KMS-11 (cell line): ENCODE measurements around the gene PARVB.

Experiments used
- H2AFZ ChIP-seq: fragments of 200-600 bp; sonication (generic); 2 replicates; pipeline ENCODE4 v1.6.1; 2016; ENCODE audit warnings: antibody characterized with exemption, mixed run types, low read depth
- H3K27ac ChIP-seq: fragments of 200-600 bp; sonication (generic); 2 replicates; pipeline ENCODE4 v1.6.1; 2016; ENCODE audit warnings: mild to moderate bottlenecking, mixed run types
- H3K27me3 ChIP-seq: fragments of 200-600 bp; sonication (generic); 2 replicates; pipeline ENCODE4 v1.6.1; 2017; ENCODE audit warnings: mild to moderate bottlenecking, low read depth, mixed run types, moderate library complexity; ENCODE audit not compliant: insufficient read depth
- H3K36me3 ChIP-seq: fragments of 200-600 bp; sonication (generic); 2 replicates; pipeline ENCODE4 v1.6.1; 2017; ENCODE audit warnings: mild to moderate bottlenecking, mixed run types; ENCODE audit not compliant: insufficient read depth
- H3K4me1 ChIP-seq: fragments of 200-600 bp; sonication (generic); 2 replicates; pipeline ENCODE4 v1.6.1; 2016; ENCODE audit warnings: mild to moderate bottlenecking, low read depth, mixed run types; ENCODE audit not compliant: poor library complexity, severe bottlenecking
- H3K4me2 ChIP-seq: fragments of 200-600 bp; sonication (generic); 2 replicates; pipeline ENCODE4 v1.7.0; 2016; ENCODE audit warnings: mild to moderate bottlenecking, mixed run types
- H3K4me3 ChIP-seq: fragments of 200-600 bp; sonication (generic); IDR thresholded peaks from 2 replicates; pipeline ENCODE4 v1.6.1; 2017; ENCODE audit warnings: low read depth, low read length, mixed read lengths; ENCODE audit not compliant: insufficient read depth
- H3K79me2 ChIP-seq: fragments of 200-600 bp; sonication (generic); 2 replicates; pipeline ENCODE4 v1.6.1; 2016; ENCODE audit warnings: low read depth, mixed run types; ENCODE audit not compliant: insufficient read depth
- H3K9ac ChIP-seq: fragments of 200-600 bp; sonication (generic); 2 replicates; pipeline ENCODE4 v1.6.1; 2016; ENCODE audit warnings: mild to moderate bottlenecking, mixed run types
- H4K20me1 ChIP-seq: fragments of 200-600 bp; sonication (generic); 2 replicates; pipeline ENCODE4 v1.6.1; 2016; ENCODE audit warnings: mild to moderate bottlenecking, mixed run types; ENCODE audit not compliant: insufficient read depth
- TF ChIP-seq, protein P1 (sequence below): fragments of 200-600 bp; sonication (generic); conservative IDR thresholded peaks from 2 replicates; pipeline ENCODE4 v1.6.1; 2017; ENCODE audit warnings: low read depth, mild to moderate bottlenecking, antibody characterized with exemption, low read length, moderate library complexity, mixed read lengths

The PARVB gene

DNA sequence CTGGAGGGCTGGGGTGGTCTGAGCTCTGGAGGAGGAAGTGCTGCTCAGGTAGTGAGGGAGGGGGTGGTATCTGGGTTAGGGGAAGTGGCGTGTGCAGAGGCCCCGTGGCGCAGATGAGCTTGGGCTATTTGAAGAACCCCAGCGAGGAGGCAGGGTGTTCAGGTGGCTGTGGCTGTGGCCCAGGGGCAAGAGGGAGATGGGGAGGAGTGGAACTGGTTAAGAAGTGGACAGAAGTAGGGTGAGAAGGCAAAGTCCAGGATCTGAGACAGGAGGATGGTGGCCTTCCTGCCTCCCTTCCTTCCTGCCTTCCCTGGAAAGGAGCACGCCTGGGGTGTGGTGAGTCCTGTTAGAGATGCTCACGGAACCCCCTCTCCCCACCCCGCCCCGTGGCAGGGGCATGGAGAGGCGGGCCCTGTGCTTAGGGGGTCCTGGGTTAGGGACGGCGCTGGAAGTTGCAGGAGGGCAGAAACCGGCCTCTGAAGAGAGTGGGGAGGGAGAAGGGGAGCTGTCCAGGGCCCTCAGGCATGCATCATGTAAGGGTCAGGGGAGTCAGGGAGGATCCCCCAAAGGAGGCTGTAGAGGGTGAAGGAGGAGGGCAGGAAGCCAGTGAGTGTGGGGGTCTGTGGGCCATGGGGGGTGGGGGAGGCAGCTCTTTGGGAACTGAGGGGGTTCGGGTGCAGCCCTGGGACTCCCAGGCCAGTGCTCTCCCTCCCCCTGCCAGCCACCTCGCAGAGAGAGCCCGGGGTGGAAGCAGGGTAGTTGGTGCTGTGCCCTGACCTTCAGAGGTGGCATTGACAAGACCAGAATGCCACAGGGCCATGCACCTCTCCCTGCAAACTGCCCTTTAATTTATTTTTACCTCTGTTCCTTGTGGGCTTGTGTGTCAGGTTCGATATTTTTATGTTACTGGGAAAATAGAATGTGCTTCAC is 92.9 kb downstream of the PARVB start:
- H4K20me1 ChIP-seq, result no peaks in the 10 kb centered on the region

DNA sequence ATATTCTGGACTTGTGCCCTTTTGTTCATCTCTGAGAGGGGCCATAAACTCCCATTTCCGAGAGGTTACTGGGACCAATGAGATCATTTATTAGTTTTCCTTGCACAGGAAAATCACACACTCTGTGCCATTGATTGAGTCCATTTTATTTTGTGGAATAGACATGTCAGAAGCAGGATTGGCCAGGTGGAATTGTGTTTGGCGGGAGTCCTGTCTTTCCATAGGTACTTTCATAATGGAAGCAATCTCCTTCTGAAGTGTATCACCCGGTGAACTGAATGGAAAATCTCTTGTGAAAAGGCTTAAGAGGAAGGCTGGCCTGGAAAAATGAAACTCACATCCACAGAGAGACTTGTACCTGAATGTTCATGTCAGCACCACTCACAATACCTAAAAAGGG is 93.6 kb downstream of the PARVB start:
- Histone ChIP-seq H3K4me1 (no peaks in the 10 kb centered on the region), H3K79me2 (no peaks in the 10 kb centered on the region), H3K27ac (no peak overlapping the region), H3K4me2 (no peak overlapping the region), H4K20me1 (no peaks in the 10 kb centered on the region), H3K27me3 (no peaks in the 10 kb centered on the region), H2AFZ (no peak overlapping the region), H3K36me3 (no peaks in the 10 kb centered on the region), H3K4me3 (no peak overlapping the region), H3K9ac (no peak overlapping the region)
- TF ChIP-seq, protein P1, sequence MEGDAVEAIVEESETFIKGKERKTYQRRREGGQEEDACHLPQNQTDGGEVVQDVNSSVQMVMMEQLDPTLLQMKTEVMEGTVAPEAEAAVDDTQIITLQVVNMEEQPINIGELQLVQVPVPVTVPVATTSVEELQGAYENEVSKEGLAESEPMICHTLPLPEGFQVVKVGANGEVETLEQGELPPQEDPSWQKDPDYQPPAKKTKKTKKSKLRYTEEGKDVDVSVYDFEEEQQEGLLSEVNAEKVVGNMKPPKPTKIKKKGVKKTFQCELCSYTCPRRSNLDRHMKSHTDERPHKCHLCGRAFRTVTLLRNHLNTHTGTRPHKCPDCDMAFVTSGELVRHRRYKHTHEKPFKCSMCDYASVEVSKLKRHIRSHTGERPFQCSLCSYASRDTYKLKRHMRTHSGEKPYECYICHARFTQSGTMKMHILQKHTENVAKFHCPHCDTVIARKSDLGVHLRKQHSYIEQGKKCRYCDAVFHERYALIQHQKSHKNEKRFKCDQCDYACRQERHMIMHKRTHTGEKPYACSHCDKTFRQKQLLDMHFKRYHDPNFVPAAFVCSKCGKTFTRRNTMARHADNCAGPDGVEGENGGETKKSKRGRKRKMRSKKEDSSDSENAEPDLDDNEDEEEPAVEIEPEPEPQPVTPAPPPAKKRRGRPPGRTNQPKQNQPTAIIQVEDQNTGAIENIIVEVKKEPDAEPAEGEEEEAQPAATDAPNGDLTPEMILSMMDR, result no peak

More for the DNA sequence above, 92.9 kb downstream of the PARVB start:
- no peaks in the 10 kb centered on the region for H3K4me1 ChIP-seq
- H3K27ac ChIP-seq, result no peak overlapping the region
- H3K79me2 ChIP-seq, result no peaks in the 10 kb centered on the region
- no peak overlapping the region for H3K4me3 ChIP-seq
- no peaks in the 10 kb centered on the region for H3K36me3 ChIP-seq
- H3K27me3 ChIP-seq, result no peaks in the 10 kb centered on the region
- H3K4me2 ChIP-seq, result no peak overlapping the region
- H2AFZ ChIP-seq, result no peak overlapping the region
- TF ChIP-seq, protein P1, result no peak
- no peak overlapping the region for H3K9ac ChIP-seq

DNA sequence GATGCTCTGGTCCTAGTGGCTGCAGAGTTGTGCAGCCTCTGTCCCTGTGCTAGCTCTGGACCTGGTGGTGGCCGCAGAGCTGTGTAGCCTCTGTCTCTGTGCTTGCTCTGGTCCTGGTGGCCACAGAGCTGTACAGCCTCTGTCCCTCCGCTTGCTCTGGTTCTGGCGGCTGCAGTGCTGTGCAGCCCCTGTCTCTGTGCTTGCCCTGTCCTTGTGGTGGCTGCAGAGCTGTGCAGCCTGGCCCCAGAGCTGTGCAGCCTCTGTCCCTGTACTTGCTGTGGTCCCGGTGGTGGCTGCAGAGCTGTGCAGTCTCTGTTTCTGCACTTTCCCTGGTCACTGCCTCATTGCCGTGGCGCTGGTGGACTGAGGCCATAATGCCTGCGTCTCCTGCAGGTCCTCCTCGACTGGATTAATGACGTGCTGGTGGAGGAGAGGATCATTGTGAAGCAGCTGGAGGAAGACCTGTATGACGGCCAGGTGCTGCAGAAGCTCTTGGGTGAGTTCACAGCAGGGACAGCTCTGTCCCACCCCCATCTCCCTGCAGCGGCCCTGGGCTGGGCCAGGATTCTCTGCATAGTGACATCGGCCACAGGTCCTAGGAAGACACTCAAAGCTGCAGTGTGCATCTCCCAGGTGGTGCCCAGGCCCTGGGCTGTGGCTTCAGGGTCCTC is 94.7 kb downstream of the PARVB start:
- no peaks in the 10 kb centered on the region for H3K27me3 ChIP-seq
- no peaks in the 10 kb centered on the region for H4K20me1 ChIP-seq
- H3K4me3 ChIP-seq, result no peak overlapping the region
- no peak overlapping the region for H2AFZ ChIP-seq
- no peaks in the 10 kb centered on the region for H3K4me1 ChIP-seq
- TF ChIP-seq, protein P1, result no peak
- H3K9ac ChIP-seq, result no peak overlapping the region
- no peaks in the 10 kb centered on the region for H3K79me2 ChIP-seq
- no peak overlapping the region for H3K4me2 ChIP-seq
- no peak overlapping the region for H3K27ac ChIP-seq
- no peaks in the 10 kb centered on the region for H3K36me3 ChIP-seq

DNA sequence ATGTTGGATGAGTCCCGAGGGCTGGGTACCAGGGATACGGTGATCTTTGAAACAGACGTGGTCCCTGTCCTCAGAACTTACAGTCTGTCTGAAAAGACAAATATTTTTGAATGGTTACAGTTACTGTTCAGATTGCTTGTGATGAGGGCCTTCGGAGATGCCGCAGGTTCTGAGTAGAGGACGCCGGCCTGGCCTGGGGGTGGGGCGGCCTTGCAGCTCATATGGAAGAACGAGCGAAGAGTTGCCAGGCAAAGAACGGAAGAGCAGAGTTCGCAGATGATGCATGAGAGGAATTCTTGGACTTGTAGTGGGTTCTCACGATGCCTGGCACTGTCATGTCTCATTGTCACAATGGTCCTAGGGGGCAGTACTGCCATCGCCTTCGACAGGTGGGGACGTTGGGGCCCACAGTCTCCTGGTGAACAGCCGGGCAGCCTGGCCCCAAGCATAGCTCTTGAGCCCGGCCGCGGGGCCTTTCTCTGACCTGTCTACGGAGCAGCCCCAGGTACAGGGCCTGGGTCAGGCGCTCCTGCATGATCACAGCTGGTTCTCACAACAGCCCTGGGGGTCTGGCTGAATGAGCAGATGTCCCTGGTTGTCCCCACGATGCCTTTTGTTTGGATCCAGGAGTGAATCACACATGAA is 95.7 kb downstream of the PARVB start:
- no peaks in the 10 kb centered on the region for H3K36me3 ChIP-seq
- H3K4me1 ChIP-seq, result no peaks in the 10 kb centered on the region
- no peaks in the 10 kb centered on the region for H4K20me1 ChIP-seq
- TF ChIP-seq, protein P1, result no peak
- no peak overlapping the region for H3K4me3 ChIP-seq
- H3K9ac ChIP-seq, result no peak overlapping the region
- H3K4me2 ChIP-seq, result no peak overlapping the region
- no peak overlapping the region for H3K27ac ChIP-seq
- no peaks in the 10 kb centered on the region for H3K79me2 ChIP-seq
- H2AFZ ChIP-seq, result no peak overlapping the region
- H3K27me3 ChIP-seq, result no peaks in the 10 kb centered on the region
